ENCODE results near the gene LUC7L.
"Not testable (repeated sequence)": the region's sequence is repeated elsewhere in the genome, so short reads cannot be mapped to it uniquely, and the experiment has no call there.

Gene LUC7L

GRCh38 chr16:234468-235305 is 5.4 kb upstream of the LUC7L start, which contains the start of gene FAM234A:
Gene FAM234A, plus strand, starts transcription at chr16:234821. Its CDS starts 19,593 bp downstream, at chr16:254414.
- DNase-seq: peak; percentile 77 to 97 (median 94)
- intact Hi-C loops (cut with DNase I): loop anchor here (10.0 kb wide), 1 partner anchor 120 kb away; the partner anchor contains the start of gene AXIN1

GRCh38 chr16:230949-231348 is 1.7 kb upstream of the LUC7L start:
- DNase-seq: peak in 1 of 42 donors; percentile 30
- intact Hi-C loops (cut with DNase I): loop anchor here (10.0 kb wide), 1 partner anchor 124 kb away; the partner anchor contains the start of gene AXIN1

- DNase-seq: peak in 1 of 42 donors; percentile 31
- intact Hi-C loops (cut with DNase I): loop anchor here (10.0 kb wide), 1 partner anchor 124 kb away; the partner anchor contains the start of gene AXIN1
Measured at GRCh38 chr16:230351-230750, 1.1 kb upstream of the LUC7L start.

- intact Hi-C loops (cut with DNase I): loop anchor here (10.0 kb wide), 1 partner anchor 125 kb away; the partner anchor contains the start of gene AXIN1
- peak in 1 of 42 donors; percentile 23 for DNase-seq
Measured at GRCh38 chr16:229731-230281, 557 bp upstream of the LUC7L start.

- intact Hi-C loops (cut with DNase I): no loop called here
- peak in 6 of 42 donors; percentile 7 to 18 (median 16) for DNase-seq
Measured at GRCh38 chr16:228151-228851, 948 bp downstream of the LUC7L start.

GRCh38 chr16:220021-220420 is 9.2 kb downstream of the LUC7L start:
- intact Hi-C loops (cut with DNase I): no loop called here
- DNase-seq: no peak

GRCh38 chr16:212999-213398 is 16.2 kb downstream of the LUC7L start:
- no peak for DNase-seq
- intact Hi-C loops (cut with DNase I): no loop called here

GRCh38 chr16:211631-212180 is 17.5 kb downstream of the LUC7L start:
- DNase-seq; intact Hi-C loops (cut with DNase I): not testable (repeated sequence)

- intact Hi-C loops (cut with DNase I); DNase-seq: not testable (repeated sequence)
Measured at GRCh38 chr16:209359-209758, 19.9 kb downstream of the LUC7L start.

GRCh38 chr16:204046-204445 is 25.2 kb downstream of the LUC7L start:
- DNase-seq; intact Hi-C loops (cut with DNase I): not testable (repeated sequence)

GRCh38 chr16:203246-203645 is 26.0 kb downstream of the LUC7L start:
- intact Hi-C loops (cut with DNase I): no loop called here

GRCh38 chr16:200388-200787 is 28.9 kb downstream of the LUC7L start:
- intact Hi-C loops (cut with DNase I): no loop called here
- DNase-seq: no peak

More at GRCh38 chr16:203246-203645, 26.0 kb downstream of the LUC7L start:
- no peak for DNase-seq

- intact Hi-C loops (cut with DNase I): no loop called here
- DNase-seq: no peak
Measured at GRCh38 chr16:194516-194915, 34.7 kb downstream of the LUC7L start.

- intact Hi-C loops (cut with DNase I): no loop called here
- DNase-seq: no peak
Measured at GRCh38 chr16:193441-193840, 35.8 kb downstream of the LUC7L start.

- intact Hi-C loops (cut with DNase I): no loop called here
- no peak for DNase-seq
Measured at GRCh38 chr16:192686-193085, 36.6 kb downstream of the LUC7L start.

- DNase-seq: no peak
- intact Hi-C loops (cut with DNase I): no loop called here
Measured at GRCh38 chr16:191831-192230, 37.4 kb downstream of the LUC7L start.

GRCh38 chr16:189604-190186 is 39.6 kb downstream of the LUC7L start:
- no peak for DNase-seq
- intact Hi-C loops (cut with DNase I): no loop called here

- intact Hi-C loops (cut with DNase I): no loop called here
- DNase-seq: no peak
Measured at GRCh38 chr16:188674-189073, 40.6 kb downstream of the LUC7L start.

GRCh38 chr16:187330-187729 is 41.9 kb downstream of the LUC7L start:
- no peak for DNase-seq
- intact Hi-C loops (cut with DNase I): no loop called here

Measured in head of caudate nucleus (tissue), 42 donors.